Frontal cortex (tissue), 4 donors: ENCODE measurements around the gene PIP4K2A. TPM values are rescaled to one million over a fixed set of nuclear protein-coding genes. Genes with fewer than 3 reads are reported as not detected.
"Not testable (repeated sequence)": the region's sequence is repeated elsewhere in the genome, so short reads cannot be mapped to it uniquely, and the experiment has no call there.

Experiments
- DNase-seq, 2 donors: peaks; one replicate each; pipeline ENCODE4 v3.0.0; 2012; ENCODE audit warnings: low spot score in 2 of 2
- FAIRE-seq: peaks from 2 replicates; lab custom pipeline; 2012; peaks lifted over from hg19 to GRCh38; lab: Jason Lieb, UNC
- total RNA-seq: library from RNA; depleted of rRNA; stranded (reverse); fragments of >200 nt; gene quantifications from one replicate; pipeline ENCODE4 v1.2.3, GENCODE V29; 2014
- donor health status: control.
- donor health status: control.
- donor health status: control.

The PIP4K2A gene
- 56.7 TPM for total RNA-seq

DNA sequence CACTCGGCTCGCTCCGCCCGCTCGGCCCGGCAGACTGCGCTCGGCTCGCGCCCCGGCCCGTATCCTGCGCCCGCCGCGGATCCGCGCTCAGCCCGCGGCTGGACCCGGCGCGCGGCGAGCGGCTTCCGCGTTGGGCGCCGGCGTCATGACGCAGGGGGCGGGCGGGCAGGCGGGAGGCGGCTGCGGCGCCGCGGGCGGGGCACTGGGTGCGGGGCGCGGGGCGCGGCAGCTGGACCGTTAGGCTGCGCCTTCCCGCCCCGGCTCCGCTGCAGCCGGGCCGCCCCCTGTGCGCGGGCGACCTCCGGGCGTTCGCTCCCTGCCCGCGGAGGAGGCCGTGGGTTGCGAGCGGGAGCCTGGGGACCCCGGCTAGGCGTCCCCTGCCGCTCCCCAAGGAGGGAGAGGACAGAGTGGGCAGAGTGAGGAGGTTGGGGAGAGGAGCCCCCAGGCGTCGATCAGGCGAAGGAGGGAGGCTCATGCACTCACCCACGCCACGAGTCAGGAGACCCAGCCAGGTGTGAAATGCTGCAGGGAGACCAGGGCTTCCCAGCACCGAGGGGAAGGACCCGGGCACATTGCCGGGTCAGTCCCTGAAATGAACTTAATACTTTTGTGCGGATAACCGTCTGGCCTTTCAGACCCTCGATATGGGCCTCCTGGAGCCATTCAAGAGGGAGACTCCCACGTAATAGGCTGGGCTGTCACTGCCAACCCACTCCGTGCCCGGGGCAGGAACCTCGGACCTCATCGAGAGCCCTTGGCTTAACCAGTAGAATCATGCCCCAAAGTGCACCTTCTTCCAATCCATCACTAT is at the start of gene PIP4K2A:
PIP4K2A (minus strand) TSS at position 100 of the 811 bp plus-strand sequence. CDS start 252 bp downstream, outside the sequence.
- FAIRE-seq = no peak
- DNase-seq = peak; percentile 87 to 93

DNA sequence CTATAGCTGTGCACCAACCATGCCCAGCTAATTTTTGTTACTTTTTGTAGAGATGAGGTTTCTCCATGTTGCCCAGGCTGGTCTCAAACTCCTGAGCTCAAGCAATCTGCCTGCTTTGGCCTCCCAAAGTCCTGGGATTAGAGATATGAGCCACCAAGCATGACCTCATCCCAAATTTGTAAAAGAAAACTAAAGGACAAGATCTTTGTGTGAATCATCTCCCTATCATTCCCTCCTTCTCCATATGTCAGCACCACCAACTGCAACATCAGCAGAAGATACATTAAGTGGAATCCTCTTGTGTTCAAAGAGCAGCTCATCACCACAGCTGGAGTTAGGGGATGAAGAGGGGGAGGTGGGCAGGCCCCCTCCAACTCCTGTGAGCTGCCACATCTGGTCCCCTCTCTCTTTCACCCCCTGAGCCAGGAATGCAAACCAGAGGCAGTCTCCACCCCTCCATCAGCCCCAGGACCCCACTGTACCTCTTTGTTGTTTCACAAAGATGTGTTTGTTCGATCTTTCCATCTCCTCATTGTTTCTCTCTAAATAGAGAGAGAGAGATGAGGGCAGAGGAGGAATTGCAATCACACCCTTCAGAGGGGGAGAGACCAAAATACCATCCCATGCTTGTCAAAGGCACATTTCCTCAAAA is 47.3 kb upstream of the PIP4K2A start:
- peak in 1 of 2 donors; percentile 11 for DNase-seq

DNA sequence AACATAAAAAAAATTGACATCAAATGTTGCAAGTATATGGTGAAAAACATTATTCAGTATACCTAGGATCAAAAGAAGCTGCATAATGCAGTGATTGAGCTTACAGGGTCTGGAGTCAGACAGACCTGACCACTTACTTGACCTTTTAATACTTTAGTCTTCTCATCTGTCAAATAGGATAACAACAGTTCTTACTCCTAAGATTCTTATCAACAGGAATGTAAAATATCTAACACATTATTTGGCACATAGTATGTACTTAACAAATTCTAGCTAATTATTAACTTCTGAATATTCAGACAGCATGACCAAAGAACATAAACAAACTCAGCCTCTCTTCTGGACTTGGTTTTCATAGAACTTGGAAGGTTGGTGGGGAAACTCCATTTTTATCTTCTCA is 45.6 kb upstream of the PIP4K2A start:
- DNase-seq = no peak
- FAIRE-seq = no peak

More for the DNA sequence above, 47.3 kb upstream of the PIP4K2A start:
- no peak for FAIRE-seq

DNA sequence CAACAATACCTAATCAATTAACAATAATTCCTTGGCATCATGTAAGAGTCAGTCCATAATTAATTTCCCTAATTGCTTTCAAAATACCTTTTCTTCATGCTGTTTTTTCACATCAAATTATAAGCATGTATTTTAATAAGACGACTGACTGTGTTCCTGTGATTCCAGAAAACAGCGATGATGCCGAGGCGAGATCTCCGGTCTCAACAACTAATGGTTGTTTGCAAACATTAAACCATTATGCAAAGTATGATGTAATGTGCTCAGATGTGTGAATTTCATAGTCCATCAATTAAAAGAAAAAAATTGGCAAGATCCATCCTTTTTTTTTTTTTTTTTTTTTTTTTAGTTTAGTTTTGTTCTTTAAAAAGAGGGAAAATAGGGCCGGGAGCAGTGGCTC is 44.5 kb upstream of the PIP4K2A start:
- DNase-seq = no peak
- FAIRE-seq = peak; percentile 26

DNA sequence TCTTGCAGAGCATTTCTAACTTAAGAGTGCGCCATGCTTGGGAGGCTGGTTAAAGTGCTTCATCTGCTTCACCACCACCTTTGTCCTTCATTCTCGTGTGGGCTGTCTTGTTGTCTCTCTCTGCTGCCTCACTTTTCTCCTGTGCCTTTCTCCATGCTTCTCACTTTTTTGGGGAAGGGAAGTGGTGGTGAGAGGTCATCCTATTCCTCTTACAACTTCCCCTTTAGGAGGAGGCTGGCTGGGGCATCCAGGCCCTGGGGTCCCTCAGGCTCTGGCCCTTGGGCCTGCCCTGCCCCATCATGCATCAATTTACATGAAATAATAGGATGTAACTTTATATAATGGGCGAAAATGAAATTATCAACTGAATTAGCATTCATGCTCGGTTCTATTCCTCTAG is 39.9 kb upstream of the PIP4K2A start:
- DNase-seq (no peak), FAIRE-seq (no peak)

DNA sequence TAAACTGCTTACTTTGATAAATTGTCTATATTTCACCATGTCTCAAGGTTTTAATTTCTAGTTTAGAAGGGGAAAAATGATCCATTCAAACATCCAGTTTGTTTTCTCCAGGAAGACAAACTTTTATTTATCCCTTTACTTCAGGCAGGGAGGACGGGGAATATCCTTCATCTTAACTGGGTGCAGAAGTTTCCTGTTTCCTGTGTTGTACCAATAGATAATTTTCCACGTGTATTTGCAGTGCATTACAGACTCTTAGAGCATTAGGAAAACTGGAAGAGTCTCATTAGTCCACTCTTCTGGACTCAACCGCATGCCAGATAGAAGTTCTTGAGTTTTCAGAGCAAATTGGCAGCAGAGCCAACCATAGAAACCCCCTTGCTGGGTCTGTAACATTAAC is 39.4 kb upstream of the PIP4K2A start:
- DNase-seq (no peak), FAIRE-seq (no peak)

DNA sequence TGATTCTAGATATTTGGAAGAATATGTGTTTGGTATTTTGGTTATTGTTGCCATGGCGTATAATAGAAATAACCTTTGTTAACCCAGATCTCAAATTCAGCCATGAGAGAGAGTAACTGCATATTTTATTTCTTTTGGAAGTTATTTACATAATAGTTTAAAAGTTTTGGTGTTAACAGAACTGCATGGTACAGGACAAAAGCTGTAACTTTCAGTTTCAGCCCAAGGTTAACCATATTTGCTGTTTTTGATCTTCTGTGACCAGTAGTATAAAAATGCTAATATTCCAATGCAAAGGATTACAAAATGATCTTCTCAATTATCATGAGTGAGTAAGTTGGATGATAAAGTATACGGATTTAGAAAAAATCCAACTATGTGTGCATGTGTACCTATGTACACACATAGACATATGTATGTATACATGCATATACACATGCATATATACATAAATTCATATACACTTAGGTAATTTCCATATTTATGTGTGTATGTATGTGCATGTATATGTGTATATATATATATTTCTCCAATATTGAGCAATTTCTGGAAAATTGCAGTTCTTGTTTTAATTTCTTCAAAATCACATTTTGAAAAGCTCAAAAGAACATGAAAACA is 38.0 kb upstream of the PIP4K2A start:
- DNase-seq (no peak), FAIRE-seq (no peak)

DNA sequence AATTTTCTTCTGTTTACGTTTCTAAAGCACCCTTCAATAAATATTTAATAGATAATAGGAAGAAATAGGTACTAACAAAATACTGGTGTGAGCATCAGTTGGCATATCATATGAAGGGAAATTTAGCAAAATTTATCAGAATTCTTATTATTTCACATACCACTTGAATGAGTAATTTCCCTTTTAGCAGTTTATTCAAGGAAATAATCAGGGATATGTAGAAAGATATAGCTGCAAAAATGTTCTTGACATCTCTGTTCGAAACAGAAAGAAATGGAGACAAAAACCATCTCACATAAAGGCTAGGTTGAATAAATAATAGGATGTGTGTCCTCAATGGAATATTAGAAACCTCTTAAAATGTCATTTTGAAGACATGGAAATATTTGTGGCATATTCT is 35.8 kb upstream of the PIP4K2A start:
- FAIRE-seq (no peak), DNase-seq (no peak)

DNA sequence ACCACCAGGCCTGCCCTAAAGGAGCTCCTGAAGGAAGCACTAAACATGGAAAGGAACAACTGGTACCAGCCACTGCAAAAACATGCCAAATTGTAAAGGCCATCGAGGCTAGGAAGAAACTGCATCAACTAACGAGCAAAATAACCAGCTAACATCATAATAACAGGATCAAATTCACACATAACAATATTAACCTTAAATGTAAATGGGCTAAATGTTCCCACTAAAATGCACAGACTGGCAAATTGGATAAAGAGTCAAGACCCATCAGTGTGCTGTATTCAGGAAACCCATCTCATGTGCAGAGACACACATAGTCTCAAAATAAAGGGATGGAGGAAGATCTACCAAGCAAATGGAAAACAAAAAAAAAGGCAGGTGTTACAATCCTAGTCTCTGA is 30.5 kb upstream of the PIP4K2A start:
- not testable (repeated sequence) for DNase-seq, FAIRE-seq

DNA sequence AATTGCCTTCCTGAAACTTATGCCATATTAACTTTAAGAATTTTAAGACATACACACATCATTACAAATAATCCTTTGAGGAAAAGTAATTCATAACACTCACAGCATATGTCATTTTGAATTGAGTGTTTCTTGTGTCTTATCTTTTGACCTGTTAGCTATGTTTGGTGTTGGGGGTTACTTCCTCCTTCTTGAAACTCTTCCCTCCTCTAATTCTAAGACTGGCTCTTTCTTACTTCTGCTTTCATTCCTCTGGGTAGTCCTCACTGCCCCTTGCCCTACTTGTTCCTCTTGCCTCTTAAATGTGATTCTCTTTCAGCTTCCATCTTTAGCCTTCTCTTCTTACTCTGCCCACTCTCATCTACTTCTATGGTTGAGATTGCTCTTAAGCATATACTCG is 28.3 kb upstream of the PIP4K2A start:
- no peak for FAIRE-seq

DNA sequence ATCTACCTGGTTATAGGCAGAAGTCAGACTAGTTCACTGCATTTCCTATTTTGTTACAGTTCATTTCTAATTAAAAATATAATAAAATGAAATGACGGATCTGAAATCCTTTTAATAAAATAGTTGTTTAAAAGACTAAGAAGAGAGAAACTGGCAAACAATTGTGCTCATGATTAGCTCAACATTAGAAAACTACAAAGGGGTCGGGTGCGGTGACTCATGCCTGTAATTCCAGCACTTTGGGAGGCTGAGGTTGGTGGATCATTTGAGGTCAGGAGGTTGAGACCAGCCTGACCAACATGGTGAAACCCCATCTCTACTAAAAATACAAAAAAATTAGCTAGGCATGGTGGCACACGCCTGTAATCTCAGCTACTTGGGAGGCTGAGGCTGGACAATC is 27.3 kb upstream of the PIP4K2A start:
- not testable (repeated sequence) for DNase-seq, FAIRE-seq

More for the DNA sequence above, 28.3 kb upstream of the PIP4K2A start:
- no peak for DNase-seq

DNA sequence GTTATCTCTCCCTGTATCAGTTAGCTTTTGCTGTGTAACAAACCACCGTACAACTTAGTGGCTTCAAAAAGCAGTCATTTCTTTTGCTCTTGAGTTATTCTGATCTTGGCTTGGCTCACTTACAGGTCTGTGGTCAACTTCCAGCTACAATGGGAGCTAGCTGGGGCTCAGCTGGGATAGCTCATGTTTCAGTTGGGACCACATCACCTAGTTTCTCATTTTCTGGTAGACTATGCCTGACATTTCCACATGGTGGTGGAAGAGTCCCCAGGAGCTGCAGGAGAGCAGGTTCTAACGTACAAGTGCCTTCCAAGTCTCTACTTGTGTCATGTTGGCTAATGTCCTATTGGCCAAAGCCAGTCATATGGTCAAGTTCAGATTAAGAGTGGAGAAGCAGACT is 25.8 kb upstream of the PIP4K2A start:
- FAIRE-seq (no peak), DNase-seq (no peak)

DNA sequence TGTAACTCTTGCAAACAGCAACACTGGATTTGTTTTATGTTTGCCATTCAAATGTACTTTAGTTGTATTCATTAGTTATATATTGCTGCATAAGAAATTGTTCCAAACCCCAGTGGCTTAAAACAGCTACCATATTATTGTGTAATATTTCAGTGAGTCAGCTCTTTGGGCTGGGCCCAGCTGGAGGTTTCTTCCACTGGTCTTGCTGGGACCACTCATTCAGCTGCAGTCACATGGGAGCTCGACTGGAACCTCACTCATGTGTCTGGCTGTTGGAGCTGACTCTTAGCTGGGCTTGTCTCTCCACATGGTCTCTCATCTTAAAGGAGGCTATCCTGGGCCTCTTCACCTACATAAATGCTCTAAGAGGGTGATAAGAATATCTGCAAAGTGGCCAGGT is 23.2 kb upstream of the PIP4K2A start:
- FAIRE-seq (no peak), DNase-seq (no peak)

DNA sequence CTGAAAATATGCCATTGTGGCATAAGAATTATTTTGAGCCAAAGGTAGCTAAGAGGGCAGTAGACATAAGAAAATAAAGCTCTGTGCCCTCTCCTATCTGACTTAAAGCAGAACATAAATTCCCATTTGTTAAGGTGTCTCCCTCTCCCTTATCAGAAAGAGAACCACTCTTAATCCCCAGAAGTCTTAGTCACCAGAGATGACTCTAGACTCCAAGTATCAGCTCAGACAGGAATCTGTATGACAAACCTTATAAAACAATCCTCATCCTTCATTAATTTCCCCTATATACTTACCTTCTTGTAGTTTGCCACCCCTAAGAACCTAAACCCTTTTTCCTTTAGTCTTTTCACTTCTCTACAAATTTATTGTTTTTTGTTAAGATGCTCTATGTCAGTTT is 21.8 kb upstream of the PIP4K2A start:
- DNase-seq (no peak), FAIRE-seq (no peak)

DNA sequence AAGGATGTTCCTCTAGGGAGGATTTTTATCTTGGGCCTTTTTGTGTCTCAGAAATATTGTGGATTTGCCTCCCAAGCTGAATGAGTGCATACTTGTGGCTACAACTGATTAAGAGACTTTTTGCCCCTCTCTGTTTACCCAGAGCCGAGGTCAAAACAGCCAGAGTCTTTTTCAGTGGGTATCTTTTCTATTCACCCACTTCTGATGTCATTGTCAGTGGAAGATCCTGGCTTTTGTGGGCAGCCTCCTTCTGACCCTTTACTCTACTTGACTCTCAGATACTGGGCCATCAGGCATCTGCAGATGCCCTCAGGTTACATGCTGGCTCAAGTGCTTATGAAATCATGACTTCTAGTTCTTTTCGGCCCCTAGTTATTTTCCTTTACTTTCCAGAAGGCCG is 19.6 kb upstream of the PIP4K2A start:
- FAIRE-seq (no peak), DNase-seq (no peak)

DNA sequence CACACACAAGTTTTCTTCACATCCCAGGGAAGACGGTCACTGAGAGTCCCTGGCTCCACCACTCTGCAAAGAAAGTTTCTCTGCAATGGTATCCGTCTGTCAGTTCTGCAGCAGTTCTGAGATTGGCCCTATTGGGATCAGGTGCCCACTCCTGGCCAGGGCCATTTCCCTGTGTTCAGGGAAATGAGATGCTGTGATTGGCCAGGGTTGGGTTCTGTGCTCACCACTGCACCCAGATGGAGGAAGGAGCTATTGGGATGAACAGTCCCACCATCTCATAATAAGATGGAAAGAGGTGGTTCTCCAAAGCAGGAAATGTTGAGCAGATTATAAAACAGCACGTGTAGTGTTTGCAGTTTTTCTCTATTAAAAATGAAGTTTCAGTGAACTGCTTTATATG is 13.3 kb upstream of the PIP4K2A start:
- no peak for FAIRE-seq
- DNase-seq = no peak

DNA sequence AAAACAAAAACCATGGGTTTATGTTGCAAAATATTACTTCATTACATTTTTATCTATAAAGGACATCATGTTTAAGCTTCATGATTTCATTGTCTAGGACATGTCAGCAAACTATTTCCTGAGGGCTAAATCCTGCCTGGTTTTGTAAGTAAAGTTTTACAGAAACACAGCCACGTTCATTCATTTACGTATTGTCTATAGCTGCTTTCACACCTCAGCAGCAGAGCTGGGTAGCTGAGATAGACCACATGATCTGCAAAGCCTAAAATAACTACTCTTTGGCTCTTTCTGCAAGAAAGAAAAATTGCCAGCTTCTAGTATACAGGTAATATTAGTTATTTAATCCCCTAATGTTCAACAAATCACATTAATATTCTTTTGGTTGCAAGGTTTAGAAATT is 12.7 kb upstream of the PIP4K2A start:
- DNase-seq (no peak), FAIRE-seq (no peak)

DNA sequence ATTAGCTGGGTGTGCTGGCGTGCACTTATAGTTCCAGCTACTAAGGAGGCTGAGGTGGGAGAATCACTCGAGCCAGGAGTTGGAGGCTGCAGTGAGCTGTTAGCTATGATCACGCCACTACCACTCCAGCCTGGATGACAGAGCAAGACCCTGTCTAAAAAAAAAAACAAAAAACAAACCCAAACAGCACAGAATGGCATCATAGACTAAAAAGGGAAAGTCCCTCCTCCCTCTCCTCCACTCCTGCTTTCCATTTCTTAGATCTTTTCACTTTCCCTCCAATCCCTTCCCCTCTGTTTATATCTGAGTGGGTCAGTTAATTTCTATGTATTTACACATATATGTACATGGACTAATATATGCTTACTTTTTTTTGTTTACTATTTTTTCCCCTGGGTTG is 10.4 kb upstream of the PIP4K2A start:
- DNase-seq (no peak), FAIRE-seq (no peak)

DNA sequence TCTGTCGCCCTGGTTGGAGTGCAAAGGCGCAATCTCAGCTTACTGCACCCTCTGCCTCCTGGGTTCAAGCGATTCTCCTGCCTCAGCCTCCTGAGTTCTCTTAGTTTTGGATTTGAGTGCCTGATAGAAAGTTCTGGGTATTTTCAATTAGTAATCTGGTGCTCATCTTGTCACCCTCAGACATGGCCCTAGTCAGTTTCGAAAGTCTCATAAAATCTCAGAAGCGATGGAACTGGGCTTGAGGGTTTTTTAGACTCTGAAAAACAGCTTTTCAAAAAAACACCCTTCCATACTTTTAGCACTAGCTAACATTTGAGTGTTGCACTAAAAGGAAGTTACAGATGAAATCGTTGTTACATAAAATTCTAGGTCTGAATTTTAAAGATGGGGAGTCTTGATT is 9.4 kb upstream of the PIP4K2A start:
- DNase-seq = no peak
- FAIRE-seq = no peak

DNA sequence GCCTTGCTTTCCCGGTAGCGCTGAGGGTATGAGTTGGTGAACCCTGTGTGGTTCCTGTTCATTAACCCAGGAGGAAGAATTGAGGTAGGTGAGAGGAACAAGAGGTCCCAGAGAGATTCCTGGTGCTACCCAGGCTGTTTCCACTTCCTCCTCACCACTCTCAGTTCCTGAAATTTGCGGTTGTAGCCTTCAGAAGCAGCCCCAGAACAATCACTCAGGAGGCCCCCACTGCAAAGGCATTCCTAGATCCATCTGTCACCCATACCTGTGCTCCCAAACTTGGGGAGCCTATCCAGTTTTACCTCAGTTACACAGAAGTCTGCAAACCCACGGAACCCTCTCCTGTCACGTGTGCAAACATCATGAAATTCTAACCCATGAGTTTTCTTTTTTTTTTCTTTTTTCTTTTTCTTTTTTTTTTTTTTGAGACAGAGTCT is 9.0 kb upstream of the PIP4K2A start:
- no peak for FAIRE-seq
- no peak for DNase-seq

DNA sequence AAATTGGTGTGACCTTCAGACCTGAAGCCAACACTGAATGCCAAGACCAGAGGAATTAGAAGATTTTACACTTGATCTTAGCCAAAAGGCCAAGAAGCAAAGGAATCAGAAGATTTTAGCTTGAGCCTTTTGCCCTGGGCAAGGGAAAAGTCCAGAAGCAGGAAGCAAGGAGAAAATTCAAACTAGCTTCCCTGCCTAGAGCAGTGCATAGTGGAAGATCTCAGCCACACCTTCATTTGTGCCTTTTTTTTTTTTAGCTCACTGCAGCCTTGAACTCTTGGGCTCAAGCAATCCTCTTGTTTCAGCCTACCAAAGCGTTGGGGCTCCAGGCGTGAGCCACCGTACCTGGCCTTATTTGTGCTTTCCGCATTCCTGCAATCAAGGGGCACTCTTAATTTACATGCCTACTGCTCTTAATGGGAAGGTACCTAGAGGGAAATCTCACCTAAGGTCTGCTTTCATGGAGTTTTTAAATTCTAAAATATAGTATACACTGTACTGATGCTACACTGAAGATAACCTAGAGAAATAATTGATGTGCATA is 8.3 kb upstream of the PIP4K2A start:
- no peak for FAIRE-seq

More for the DNA sequence above, 8.3 kb upstream of the PIP4K2A start:
- DNase-seq = no peak
